Progenitor cell of endocrine pancreas (in vitro differentiated cells): ENCODE measurements around the gene MYEOV. TPM values are rescaled to one million over a fixed set of nuclear protein-coding genes. Genes with fewer than 3 reads are reported as not detected.

Experiments
- DNase-seq: peaks from one replicate; pipeline ENCODE4 v3.0.0; 2021; ENCODE audit warnings: low spot score; ENCODE audit not compliant: unreplicated experiment
- H3K27ac Mint-ChIP-seq: 2 replicates; pipeline ENCODE4 v1.8.0; 2021; ENCODE audit warnings: mild to moderate bottlenecking, moderate library complexity, mixed read lengths
- H3K27me3 Mint-ChIP-seq: 2 replicates; pipeline ENCODE4 v1.8.0; 2021; ENCODE audit warnings: mixed read lengths
- H3K36me3 Mint-ChIP-seq: 2 replicates; pipeline ENCODE4 v1.8.0; 2022; ENCODE audit warnings: mixed read lengths; ENCODE audit not compliant: insufficient read depth
- H3K4me1 Mint-ChIP-seq: 2 replicates; pipeline ENCODE4 v1.8.0; 2021; ENCODE audit warnings: low read depth, mixed read lengths
- H3K4me3 Mint-ChIP-seq: 2 replicates; pipeline ENCODE4 v1.8.0; 2021; ENCODE audit warnings: low read depth, mild to moderate bottlenecking, moderate library complexity, mixed read lengths
- H3K9me3 Mint-ChIP-seq: 2 replicates; pipeline ENCODE4 v1.8.0; 2021; ENCODE audit warnings: low read depth, mixed read lengths
- CTCF ChIP-seq: fragments of 200-600 bp; sonication (generic); IDR thresholded peaks from one replicate; pipeline ENCODE4 v1.5.0; 2021; ENCODE audit warnings: antibody characterized with exemption, mild to moderate bottlenecking; ENCODE audit not compliant: unreplicated experiment
- total RNA-seq: library from RNA; stranded (reverse); gene quantifications from 2 replicates; pipeline ENCODE4 v1.2.1, GENCODE V29; 2021

MYEOV gene
- total RNA-seq, 1 donor from 2014 or later: 0.14 TPM

DNA sequence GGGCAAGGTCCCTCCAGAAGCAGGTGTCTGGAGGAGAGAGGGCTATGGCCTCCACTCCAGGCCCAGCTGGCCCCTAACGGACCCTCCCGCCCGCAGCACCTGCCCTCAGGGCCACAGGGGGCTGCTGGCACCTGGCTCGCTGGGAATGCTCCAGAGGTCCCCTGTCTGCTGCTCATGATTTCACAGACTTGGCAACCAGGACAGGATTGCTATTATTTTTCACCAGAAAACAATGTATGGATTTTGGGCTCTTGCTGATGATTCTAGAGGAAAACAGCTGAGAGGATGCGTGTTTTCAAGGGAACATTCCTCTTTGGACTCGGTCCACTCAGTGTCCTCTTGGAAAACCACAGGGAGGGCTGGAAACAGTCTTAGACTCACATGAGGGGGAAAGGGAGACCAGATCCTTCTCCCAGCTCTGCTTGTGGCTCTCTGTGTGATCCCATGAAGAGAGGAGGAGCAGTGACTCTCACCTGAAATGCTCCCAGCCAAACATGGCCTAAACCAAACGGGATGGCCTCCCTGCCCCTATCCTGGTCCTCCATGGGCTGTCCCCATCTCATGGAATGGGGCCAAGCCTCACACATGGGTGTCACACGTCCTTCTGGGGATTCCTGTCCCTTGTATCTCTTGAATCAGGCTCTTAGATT lies 15.8 kb downstream of the MYEOV start:
- H3K4me1 Mint-ChIP-seq: no peaks in the 10 kb centered on the region
- no peaks in the 10 kb centered on the region for H3K36me3 Mint-ChIP-seq
- no peak for DNase-seq
- no peaks in the 10 kb centered on the region for H3K9me3 Mint-ChIP-seq
- TF ChIP-seq CTCF: no peak
- H3K4me3 Mint-ChIP-seq: no peak overlapping the region
- peaks cover 26% of the 10 kb centered on the region for H3K27me3 Mint-ChIP-seq
- H3K27ac Mint-ChIP-seq: no peak overlapping the region

DNA sequence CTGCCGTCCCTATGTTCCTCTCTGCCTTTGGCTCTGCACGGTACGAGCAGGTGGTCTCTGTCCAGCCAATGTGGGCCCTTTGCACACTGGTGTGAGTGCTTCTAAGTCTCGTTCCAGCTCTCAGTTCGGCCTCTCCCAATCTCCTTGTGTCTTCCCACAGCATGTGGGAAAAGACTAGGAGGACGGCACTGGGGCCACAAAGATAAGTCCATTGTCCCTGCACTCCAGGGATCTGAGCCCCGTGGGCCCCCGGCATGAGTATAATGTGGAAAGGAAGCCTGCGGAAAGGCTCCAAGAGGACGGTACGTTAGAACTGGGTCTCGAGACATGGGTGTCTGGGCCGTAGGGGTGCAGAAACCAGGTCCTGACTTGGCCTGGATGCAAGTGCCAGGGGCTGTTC lies 16.4 kb downstream of the MYEOV start:
- H3K4me3 Mint-ChIP-seq: no peak overlapping the region
- no peaks in the 10 kb centered on the region for H3K4me1 Mint-ChIP-seq
- H3K36me3 Mint-ChIP-seq: no peaks in the 10 kb centered on the region
- H3K27ac Mint-ChIP-seq: peak overlapping the region; percentile 84
- TF ChIP-seq CTCF: no peak
- no peaks in the 10 kb centered on the region for H3K9me3 Mint-ChIP-seq
- DNase-seq: no peak
- H3K27me3 Mint-ChIP-seq: peaks cover 26% of the 10 kb centered on the region

DNA sequence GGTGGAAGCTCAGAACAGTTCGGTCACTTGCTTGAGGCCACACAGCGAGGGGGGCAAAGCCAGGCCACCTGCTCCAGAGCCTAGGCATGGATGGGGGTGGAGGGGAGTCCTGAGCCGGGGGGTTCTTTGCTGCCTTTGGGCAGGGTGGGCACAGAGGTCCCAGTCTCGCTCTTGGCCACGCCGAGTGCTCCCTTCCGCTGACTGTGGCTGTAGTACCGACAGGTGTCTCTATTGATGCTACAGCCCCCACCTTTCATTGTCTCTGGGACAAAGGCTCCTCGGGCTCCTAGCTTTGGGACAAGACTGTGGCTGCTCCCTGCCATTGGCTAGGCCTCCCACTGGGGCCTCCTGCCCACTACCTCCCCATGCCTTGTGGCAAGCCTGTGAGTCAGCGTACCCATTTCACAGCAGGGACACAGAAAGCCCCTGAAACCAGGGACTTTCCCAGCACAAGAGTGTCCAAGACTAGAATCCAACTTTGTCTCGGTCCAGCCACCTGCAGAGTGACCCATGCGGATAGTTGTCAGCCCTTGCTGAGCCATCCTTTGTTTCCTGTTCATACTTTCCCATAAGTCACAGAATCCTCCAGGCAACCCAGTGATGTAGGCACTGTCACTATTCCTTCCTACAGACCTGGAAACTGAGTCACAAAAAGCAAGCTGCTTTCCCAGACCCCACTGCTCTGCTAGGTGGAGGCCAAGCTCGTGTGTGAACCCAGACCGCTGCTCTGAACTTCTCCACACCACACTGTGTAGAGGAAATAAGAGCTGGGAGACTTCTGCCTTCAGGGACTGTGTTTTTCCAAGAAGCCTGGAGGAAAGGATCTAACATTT lies 17.2 kb downstream of the MYEOV start:
- Mint-ChIP-seq H3K4me1 (no peaks in the 10 kb centered on the region), H3K36me3 (no peaks in the 10 kb centered on the region), H3K4me3 (no peak overlapping the region), H3K9me3 (no peaks in the 10 kb centered on the region), H3K27ac (no peak overlapping the region), H3K27me3 (peaks cover 26% of the 10 kb centered on the region)
- TF ChIP-seq CTCF: no peak
- no peak for DNase-seq

DNA sequence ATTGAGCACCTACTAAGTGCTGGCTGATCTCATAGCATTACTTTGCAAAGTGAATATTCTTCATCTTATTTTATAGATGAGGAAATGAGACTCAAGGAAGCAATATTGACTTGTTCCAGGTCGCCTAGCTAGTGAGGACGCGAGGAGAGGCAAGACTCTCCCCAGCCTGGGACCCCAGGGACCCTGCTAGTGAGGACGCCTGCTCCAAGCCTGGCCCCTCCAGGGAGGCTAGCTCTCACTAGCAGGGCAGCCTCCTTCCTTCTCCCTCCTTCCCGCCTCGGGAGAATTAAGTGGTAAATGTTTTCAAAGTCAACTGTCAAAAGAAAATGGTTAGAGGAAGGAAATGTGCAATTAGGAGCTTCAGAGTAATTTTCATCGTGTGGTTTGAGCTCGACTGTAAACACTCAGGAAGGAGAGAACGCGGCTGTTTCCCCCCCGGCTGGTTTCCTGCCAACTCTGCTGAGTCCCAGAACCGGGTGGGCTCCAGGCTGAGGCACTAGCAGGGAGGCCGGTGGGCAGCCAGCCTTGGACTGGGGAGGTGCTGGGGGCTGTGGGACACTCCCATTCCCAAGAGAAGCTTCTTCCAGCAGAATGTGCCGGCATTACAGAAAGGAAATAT lies 17.9 kb downstream of the MYEOV start:
- no peak for DNase-seq
- no peaks in the 10 kb centered on the region for H3K9me3 Mint-ChIP-seq
- no peaks in the 10 kb centered on the region for H3K36me3 Mint-ChIP-seq
- H3K27me3 Mint-ChIP-seq: peaks cover 26% of the 10 kb centered on the region
- no peak overlapping the region for H3K4me3 Mint-ChIP-seq
- H3K27ac Mint-ChIP-seq: peak overlapping the region; percentile 67
- no peaks in the 10 kb centered on the region for H3K4me1 Mint-ChIP-seq
- TF ChIP-seq CTCF: no peak

GRCh38 chr11:69312453-69313404 lies 18.8 kb downstream of the MYEOV start:
- Mint-ChIP-seq H3K27ac (no peak overlapping the region), H3K4me3 (no peak overlapping the region), H3K27me3 (peaks cover 25% of the 10 kb centered on the region), H3K9me3 (no peaks in the 10 kb centered on the region), H3K36me3 (no peaks in the 10 kb centered on the region), H3K4me1 (no peaks in the 10 kb centered on the region)
- DNase-seq: no peak
- TF ChIP-seq CTCF: no peak
